ENCODE measurements around the gene IFNLR1. TPM values are rescaled to one million over a fixed set of nuclear protein-coding genes. Genes with fewer than 3 reads are reported as not detected.

IFNLR1 gene
- total and polyA plus RNA-seq, 3 donors from 2014 or later: 0.63 to 1.6 (median 1.5) TPM

DNA sequence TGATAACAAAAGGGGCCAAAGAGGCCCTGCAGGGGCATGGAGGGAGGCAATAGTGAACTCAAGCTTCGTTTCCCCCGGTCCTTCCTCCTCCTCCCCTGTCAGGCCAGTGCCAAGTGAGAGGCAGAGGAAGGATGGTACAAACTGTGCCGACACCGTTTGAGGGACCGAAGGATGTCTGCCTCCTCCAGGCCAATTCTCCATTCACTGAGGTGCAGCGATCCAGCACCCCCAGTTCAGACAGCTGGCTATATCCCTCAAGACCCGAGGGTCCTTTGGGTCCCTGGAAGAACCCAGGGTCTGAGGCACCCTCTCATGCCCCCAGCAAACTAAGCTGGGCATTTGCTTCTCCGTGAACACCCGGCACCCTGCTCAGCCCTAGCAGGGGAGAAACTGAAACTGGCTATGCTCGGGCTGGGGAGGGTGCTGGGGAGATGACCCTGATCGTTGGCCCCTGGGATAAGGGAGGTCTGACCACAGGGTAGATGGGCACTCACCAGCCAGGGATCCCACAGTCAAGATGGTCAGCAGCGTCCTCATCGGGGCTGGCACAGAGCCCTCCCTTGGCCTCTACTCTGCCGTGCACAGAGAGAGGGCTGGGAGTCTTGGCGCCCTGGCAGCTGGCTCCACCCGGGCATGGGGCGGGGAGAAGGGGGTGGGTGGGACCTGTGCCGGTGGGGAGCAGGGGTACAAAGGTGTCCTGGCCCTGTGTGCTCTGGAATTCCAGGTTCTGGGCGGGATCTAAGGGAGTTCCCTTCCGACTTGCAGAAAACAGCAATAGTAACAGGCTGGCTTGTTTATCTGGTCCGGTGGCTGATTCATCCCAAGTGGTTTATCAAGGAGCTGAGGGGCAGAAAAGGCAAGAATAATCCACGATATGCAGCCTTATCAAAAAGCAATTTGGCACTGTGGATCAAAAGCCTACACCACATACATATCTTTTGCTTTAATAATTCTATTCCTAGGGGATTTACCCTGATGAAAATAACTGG is 44.2 kb downstream of the IFNLR1 start, which contains the start of gene IL22RA1:
Gene IL22RA1, minus strand, starts transcription at position 595 of the 989 bp plus-strand sequence. Its CDS starts 58 bp downstream, at position 537.
- peak within 1 kb of the TSS in 1 of 2 donors; percentile 44 for H3K4me3 ChIP-seq
- TF ChIP-seq POLR2A (IDR thresholded peaks at IDR 0.05): no peak
- TF ChIP-seq, protein P1, sequence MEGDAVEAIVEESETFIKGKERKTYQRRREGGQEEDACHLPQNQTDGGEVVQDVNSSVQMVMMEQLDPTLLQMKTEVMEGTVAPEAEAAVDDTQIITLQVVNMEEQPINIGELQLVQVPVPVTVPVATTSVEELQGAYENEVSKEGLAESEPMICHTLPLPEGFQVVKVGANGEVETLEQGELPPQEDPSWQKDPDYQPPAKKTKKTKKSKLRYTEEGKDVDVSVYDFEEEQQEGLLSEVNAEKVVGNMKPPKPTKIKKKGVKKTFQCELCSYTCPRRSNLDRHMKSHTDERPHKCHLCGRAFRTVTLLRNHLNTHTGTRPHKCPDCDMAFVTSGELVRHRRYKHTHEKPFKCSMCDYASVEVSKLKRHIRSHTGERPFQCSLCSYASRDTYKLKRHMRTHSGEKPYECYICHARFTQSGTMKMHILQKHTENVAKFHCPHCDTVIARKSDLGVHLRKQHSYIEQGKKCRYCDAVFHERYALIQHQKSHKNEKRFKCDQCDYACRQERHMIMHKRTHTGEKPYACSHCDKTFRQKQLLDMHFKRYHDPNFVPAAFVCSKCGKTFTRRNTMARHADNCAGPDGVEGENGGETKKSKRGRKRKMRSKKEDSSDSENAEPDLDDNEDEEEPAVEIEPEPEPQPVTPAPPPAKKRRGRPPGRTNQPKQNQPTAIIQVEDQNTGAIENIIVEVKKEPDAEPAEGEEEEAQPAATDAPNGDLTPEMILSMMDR (IDR thresholded peaks at IDR 0.05): no peak
- no peak within 1 kb of the TSS for H3K27ac ChIP-seq
- peak; percentile 59 for DNase-seq
- H3K27me3 ChIP-seq: no peaks in the 10 kb centered on the region
- peaks cover 4% of the 10 kb centered on the region for H3K4me1 ChIP-seq
- no peaks in the 10 kb centered on the region for H3K9me3 ChIP-seq
- 38 to 41% methylated on average over 12 to 22 of the region's 22 CpGs for WGBS, 2 donors
- H3K36me3 ChIP-seq (ENCODE audit: low read depth, missing control alignments): no peaks in the 10 kb centered on the region
- intact Hi-C loops (cut with DNase I; ENCODE audit: low total_unique reads): no loop called here

DNA sequence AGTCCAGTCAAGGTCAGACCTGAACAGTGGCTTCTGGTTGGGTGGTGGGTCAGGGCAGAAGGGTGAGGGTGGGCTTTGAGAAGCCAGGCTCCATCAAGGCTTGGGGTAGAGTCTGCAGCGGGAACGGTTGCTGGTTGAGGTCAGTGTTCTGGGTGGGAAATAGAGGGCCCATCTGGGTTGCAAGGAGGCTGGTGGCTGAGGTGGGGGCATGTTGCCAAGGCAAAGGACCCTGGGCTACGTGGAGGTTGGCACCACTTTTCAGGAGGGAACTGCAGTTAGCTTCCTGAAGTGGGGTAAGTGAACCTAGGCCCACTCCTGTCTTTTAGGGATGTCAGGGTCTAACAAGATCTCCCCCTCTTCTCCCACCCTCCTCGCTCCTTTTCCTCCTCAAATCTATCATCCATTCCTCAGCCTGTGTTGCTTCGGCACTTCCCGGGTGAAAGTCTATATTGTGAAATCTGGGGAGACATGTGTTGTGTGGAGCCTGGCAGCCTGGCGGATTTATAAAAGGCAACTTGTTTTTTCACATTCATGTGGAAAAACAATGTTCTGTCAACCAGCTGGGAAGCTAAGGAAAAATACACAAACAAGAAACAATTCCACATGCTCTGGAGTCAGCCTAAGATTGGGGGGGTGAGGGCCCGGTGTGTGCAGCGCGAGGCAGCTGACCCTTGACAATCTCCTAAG is 45.6 kb downstream of the IFNLR1 start:
- Histone ChIP-seq H3K36me3 (ENCODE audit: low read depth, missing control alignments) (no peaks in the 10 kb centered on the region), H3K27me3 (no peaks in the 10 kb centered on the region), H3K4me3 (no peak overlapping the region), H3K4me1 (peaks cover 4% of the 10 kb centered on the region), H3K27ac (no peak overlapping the region), H3K9me3 (no peaks in the 10 kb centered on the region)
- no peak for TF ChIP-seq POLR2A (IDR thresholded peaks at IDR 0.05)
- TF ChIP-seq, protein P1 (IDR thresholded peaks at IDR 0.05): no peak
- intact Hi-C loops (cut with DNase I; ENCODE audit: low total_unique reads): no loop called here
- 90 to 93% methylated on average over 10 of the region's 10 CpGs for WGBS, 2 donors
- no peak for DNase-seq

DNA sequence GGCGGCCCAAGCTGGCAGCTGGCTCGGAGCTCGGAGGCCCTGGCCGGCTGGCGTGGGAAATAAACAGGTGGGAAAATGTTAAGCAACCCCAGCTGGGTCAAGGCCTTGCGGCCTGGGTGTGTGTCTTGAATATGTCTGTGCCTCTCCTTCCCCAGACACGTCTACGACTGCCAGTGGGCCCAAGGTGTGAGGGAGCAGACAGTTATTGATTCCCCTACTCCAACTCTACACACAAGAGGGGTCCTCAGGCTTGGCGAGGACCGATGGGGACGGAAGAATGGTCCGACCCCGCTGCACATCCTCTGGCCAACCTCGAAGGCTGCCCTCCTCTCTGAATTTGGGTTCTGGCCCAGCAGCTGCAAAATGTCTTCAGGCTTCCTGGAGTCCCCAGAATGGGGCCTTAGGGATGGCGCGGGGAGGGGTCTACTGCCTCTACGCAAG is 46.3 kb downstream of the IFNLR1 start:
- Histone ChIP-seq H3K4me1 (peaks cover 4% of the 10 kb centered on the region), H3K9me3 (no peaks in the 10 kb centered on the region), H3K36me3 (ENCODE audit: low read depth, missing control alignments) (no peaks in the 10 kb centered on the region), H3K27ac (no peak overlapping the region), H3K27me3 (no peaks in the 10 kb centered on the region), H3K4me3 (no peak overlapping the region)
- intact Hi-C loops (cut with DNase I; ENCODE audit: low total_unique reads): no loop called here
- DNase-seq: no peak
- TF ChIP-seq, protein P1 (IDR thresholded peaks at IDR 0.05): no peak
- TF ChIP-seq POLR2A (IDR thresholded peaks at IDR 0.05): no peak
- 86 to 91% methylated on average over 17 of the region's 17 CpGs for WGBS, 2 donors

DNA sequence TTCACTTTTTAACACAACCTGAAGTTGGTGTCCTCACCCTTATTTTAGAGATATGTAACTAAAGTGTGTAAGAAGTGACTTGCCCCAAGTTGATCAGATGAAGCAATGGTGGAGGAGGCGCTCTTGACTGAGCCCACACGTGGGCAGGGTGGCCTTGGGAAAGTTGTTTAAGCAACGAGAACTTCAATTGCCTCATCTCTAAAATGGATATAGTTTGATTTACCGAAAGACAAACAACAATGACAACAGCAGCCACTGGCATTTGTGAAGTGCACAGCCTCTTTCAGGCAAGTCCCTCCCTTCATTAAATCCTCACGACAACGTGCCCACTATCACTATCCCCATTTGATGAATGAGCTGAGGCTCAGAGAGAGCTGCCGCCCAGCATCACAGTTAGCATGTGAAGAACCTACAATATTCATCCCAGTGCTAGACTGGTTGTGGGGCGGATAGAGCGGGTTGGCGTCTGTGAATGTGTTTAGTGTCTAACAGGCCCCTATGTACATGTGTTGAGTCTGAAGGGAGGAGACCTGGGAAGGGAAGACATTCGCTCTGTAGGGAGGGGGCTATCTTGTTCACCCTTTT is 47.2 kb downstream of the IFNLR1 start:
- Histone ChIP-seq H3K27ac (no peak overlapping the region), H3K27me3 (no peaks in the 10 kb centered on the region)

More for the DNA sequence above, 47.2 kb downstream of the IFNLR1 start:
- DNase-seq: no peak
- Histone ChIP-seq H3K4me3 (no peak overlapping the region), H3K9me3 (no peaks in the 10 kb centered on the region), H3K36me3 (ENCODE audit: low read depth, missing control alignments) (no peaks in the 10 kb centered on the region), H3K4me1 (peaks cover 4% of the 10 kb centered on the region)
- intact Hi-C loops (cut with DNase I; ENCODE audit: low total_unique reads): no loop called here
- WGBS, 2 donors: 80 to 83% methylated on average over 11 of the region's 11 CpGs
- TF ChIP-seq, protein P1 (IDR thresholded peaks at IDR 0.05): no peak
- TF ChIP-seq POLR2A (IDR thresholded peaks at IDR 0.05): no peak

All from testis (tissue), 3 donors.